ENCODE measurements around the gene COQ6.
"Not testable (repeated sequence)": the region's sequence is repeated elsewhere in the genome, so short reads cannot be mapped to it uniquely, and the experiment has no call there.

COQ6 gene

GRCh38 chr14:73949752-73950734 is at the start of gene COQ6, which contains the start of gene FAM161B:
TSS of gene COQ6 (plus strand) at chr14:73950302. CDS start at chr14:73950333, 31 bp downstream.
TSS of gene FAM161B (minus strand) at chr14:73950094. CDS start at chr14:73950026, 68 bp downstream.
- DNase-seq: peak; percentile 98

- no peak for DNase-seq
Observed at GRCh38 chr14:73903028-73903427, 47.1 kb upstream of the COQ6 start.

GRCh38 chr14:73909681-73910080 is 40.4 kb upstream of the COQ6 start:
- no peak for DNase-seq

GRCh38 chr14:73913256-73913655 is 36.8 kb upstream of the COQ6 start:
- no peak for DNase-seq

GRCh38 chr14:73916324-73916723 is 33.8 kb upstream of the COQ6 start:
- no peak for DNase-seq

- not testable (repeated sequence) for DNase-seq
Observed at GRCh38 chr14:73919457-73919856, 30.6 kb upstream of the COQ6 start.

- DNase-seq: no peak
Observed at GRCh38 chr14:73924337-73924736, 25.8 kb upstream of the COQ6 start.

GRCh38 chr14:73935666-73936065 is 14.4 kb upstream of the COQ6 start:
- peak; percentile 33 for DNase-seq

- DNase-seq: no peak
Observed at GRCh38 chr14:73936548-73936947, 13.6 kb upstream of the COQ6 start.

GRCh38 chr14:73937012-73937411 is 13.1 kb upstream of the COQ6 start:
- no peak for DNase-seq

- no peak for DNase-seq
Observed at GRCh38 chr14:73942180-73942579, 7.9 kb upstream of the COQ6 start.

GRCh38 chr14:73943083-73943482 is 7.0 kb upstream of the COQ6 start:
- DNase-seq: peak; percentile 31

GRCh38 chr14:73944432-73945158 is 5.5 kb upstream of the COQ6 start:
- no peak for DNase-seq

- DNase-seq: no peak
Observed at GRCh38 chr14:73945159-73945670, 4.9 kb upstream of the COQ6 start.

- no peak for DNase-seq
Observed at GRCh38 chr14:73953731-73954130, 3.6 kb downstream of the COQ6 start.

- no peak for DNase-seq
Observed at GRCh38 chr14:73955674-73956073, 5.6 kb downstream of the COQ6 start.

- DNase-seq: no peak
Observed at GRCh38 chr14:73958591-73958990, 8.5 kb downstream of the COQ6 start.

- no peak for DNase-seq
Observed at GRCh38 chr14:73961192-73961591, 11.1 kb downstream of the COQ6 start.

GRCh38 chr14:73965216-73965615 is 15.1 kb downstream of the COQ6 start:
- DNase-seq: no peak

- DNase-seq: no peak
Observed at GRCh38 chr14:73968885-73969284, 18.8 kb downstream of the COQ6 start.

GRCh38 chr14:73973497-73973896 is 23.4 kb downstream of the COQ6 start:
- no peak for DNase-seq

- no peak for DNase-seq
Observed at GRCh38 chr14:73976125-73976524, 26.0 kb downstream of the COQ6 start.

- DNase-seq: no peak
Observed at GRCh38 chr14:73977896-73978295, 27.8 kb downstream of the COQ6 start.

GRCh38 chr14:73988065-73988464 is 38.0 kb downstream of the COQ6 start:
- DNase-seq: no peak
